HTERT RPE-1 (cell line): ENCODE data around the gene BCL2L1.
"Not testable (repeated sequence)": the region's sequence is repeated elsewhere in the genome, so short reads cannot be mapped to it uniquely, and the experiment has no call there.

ENCODE experiments used
- in situ Hi-C: fragments of 300-500 bp; cut with MboI; formaldehyde crosslinking; loops from 4 replicates; pipeline ENCODE4 v1.14.3; 2020; ENCODE audit warnings: low sequenced_read_pairs

Gene BCL2L1

GRCh38 chr20:31722257-31723068 is at the start of gene BCL2L1:
TSS of gene BCL2L1 (minus strand) at chr20:31722868. CDS start at chr20:31722218, 650 bp downstream.
- in situ Hi-C loops, result no loop called here

- in situ Hi-C loops, result no loop called here
Measured at GRCh38 chr20:31770243-31770642, 47.6 kb upstream of the BCL2L1 start.

DNA sequence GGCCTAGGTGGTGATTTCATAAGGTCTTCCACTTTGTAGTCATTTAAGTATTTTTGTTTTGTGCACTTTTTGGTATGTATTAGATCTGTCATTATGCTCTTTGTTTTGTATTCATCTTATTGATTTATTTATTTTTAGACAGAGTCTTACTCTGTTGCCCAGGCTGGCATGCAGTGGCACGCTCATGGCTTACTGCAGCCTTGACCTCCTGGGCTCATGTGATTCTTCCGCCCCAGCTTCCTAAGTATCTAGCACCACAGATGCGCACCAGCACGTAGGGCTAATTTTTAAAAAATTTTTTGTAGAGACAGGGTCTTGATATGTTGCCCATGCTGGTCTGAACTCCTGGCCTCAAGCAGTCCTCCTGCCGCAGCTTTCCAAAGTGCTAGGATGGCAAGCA is 47.0 kb upstream of the BCL2L1 start:
- in situ Hi-C loops, result no loop called here

DNA sequence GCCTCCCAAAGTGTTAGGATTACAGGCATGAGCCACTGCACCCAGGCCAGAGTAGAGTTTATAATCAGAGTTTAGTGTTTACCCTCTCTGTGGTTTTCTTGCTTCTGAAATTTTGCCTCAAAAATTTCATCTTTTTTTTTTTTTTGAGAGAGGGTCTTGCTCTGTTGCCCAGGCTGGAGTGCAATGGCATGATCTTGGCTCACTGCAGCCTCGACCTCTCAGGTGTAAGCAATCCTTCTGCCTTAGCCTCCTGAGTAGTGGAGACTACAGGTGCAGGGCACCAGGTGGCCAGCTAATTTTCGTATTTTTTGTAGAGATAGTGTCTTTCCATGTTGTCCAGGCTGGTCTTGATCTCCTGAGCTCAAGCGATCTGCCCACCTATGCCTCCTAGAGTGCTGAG is 45.1 kb upstream of the BCL2L1 start:
- in situ Hi-C loops, result no loop called here

DNA sequence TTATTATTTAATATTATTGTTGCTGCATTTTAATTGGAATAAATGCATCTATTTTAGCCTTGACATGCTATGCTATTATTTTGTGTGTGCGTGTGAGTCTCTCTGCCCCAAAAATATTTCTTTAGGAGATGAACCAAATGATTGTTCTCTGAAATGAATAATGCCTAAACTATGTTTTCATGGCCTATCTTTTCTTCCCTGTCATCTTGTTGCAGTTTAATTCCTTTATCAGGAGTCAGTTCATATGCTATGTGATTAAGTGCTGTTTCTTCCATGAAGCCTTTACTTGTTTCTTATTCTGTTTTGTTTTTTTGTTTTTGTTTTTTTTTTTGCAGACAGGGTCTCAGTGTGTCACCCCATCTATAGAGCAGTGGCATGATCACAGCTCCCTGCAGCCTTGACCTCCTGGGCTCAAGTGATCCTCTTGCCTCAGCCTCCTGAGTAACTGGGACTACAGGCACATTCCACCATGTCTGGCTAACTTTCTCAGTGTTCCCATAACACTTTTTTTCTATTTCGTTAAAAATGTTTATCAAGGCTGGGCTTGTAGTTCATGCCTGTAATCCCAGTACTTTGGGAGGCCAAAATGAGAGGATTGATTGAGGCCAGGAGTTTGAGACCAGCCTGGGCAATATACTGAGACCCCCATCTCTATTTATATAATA is 42.1 kb upstream of the BCL2L1 start:
- in situ Hi-C loops, result no loop called here

GRCh38 chr20:31760519-31761240 is 38.0 kb upstream of the BCL2L1 start:
- in situ Hi-C loops, result no loop called here

GRCh38 chr20:31759836-31760518 is 37.3 kb upstream of the BCL2L1 start:
- in situ Hi-C loops, result no loop called here

GRCh38 chr20:31758991-31759390 is 36.3 kb upstream of the BCL2L1 start:
- in situ Hi-C loops, result no loop called here

DNA sequence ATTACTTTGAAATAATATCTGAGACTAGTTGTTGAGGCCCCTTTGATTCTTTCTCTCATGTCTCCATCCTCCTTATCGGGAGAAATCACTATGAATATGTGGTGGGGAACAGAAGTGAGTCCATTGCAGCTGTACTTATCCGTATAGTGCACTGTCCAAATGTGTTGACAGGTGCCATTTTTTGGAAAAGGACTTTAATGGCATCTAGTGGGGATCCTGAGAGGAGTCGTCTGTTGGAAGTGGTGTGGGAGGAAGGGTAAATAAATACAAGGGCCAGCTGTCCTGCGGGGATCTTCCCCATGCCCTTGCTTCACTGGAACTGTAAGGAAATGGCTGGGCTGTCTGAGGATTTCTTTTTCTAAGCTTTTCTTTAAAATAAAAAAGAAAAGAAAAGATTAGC is 35.9 kb upstream of the BCL2L1 start:
- in situ Hi-C loops, result no loop called here

DNA sequence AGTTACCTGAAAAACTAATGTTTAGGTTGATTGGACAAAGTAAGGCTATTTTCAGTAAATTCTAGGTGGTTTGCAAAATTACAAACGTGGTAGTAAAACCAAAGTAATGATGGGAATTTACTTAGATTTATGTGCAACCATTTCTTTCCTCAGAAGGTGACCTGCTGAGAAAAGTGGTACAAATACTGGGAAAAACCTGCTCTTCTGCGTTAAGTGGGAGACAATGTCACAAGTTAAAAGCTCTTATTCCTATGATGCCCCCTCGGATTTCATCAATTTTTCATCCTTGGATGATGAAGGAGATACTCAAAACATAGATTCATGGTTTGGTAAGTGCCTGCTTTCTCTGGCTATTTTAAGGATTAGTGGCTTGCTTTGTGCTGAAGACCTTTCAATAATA is 34.6 kb upstream of the BCL2L1 start:
- in situ Hi-C loops, result no loop called here

- in situ Hi-C loops, result no loop called here
Measured at GRCh38 chr20:31751126-31751525, 28.5 kb upstream of the BCL2L1 start.

GRCh38 chr20:31749223-31749622 is 26.6 kb upstream of the BCL2L1 start:
- in situ Hi-C loops, result no loop called here

GRCh38 chr20:31747640-31748039 is 25.0 kb upstream of the BCL2L1 start:
- in situ Hi-C loops, result no loop called here

GRCh38 chr20:31747028-31747427 is 24.4 kb upstream of the BCL2L1 start:
- in situ Hi-C loops, result not testable (repeated sequence)

DNA sequence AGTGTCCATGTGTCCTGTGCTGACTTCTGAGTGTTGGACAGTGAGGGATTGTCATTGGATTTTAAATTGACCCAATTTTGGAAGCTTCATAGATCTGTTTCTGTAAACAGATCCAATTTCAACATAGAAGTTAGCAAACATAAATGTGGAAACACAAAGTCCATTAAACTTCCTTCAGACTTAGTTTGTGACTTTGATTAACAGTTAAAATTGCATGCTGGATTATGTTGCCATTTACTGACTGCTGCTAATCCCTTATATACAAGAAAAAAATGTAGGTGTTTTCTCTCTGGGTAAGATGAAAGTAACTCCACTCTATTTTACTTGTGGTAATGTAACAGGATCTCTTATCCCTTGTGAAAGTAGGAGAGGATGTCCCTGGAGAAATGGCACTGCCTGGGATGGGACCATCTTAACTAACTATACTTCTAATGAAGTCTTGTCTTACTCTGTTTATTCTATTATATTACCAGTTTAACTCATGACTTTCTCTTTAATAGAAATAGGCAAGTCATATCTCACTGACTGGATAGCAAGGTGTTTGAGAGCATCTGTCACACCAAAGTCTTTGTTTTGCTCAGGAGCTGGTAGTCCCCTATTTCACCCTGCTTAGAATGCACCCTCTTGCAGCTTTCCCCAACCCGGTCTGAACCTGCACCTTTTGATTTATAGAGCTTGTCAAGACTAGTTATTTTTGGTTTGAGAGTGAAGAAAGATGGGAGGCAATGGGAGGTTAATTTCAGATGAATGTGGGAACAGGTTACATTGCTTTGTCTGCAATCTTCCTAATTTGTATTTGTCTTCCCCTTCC is 23.6 kb upstream of the BCL2L1 start:
- in situ Hi-C loops, result no loop called here

- in situ Hi-C loops, result no loop called here
Measured at GRCh38 chr20:31740656-31741323, 18.1 kb upstream of the BCL2L1 start.

DNA sequence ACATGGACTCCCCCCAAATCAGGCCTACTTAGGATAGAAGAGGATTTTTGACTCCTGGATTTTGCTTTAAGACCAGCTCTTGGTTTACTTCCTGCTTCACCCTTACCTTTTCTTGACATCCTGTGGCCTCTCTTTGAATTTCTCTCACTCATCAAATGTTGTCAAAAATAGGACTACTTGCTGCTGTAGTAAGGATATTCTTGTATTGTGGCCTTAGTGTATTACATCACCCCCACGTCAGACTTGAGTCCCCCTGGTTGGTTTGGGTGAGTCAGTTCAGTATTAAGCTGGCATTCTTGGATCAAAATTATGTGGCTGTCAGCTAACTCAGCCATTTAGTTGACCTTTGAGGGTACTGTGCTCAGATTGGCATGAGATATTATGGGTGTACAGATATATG is 17.5 kb upstream of the BCL2L1 start:
- in situ Hi-C loops, result no loop called here

DNA sequence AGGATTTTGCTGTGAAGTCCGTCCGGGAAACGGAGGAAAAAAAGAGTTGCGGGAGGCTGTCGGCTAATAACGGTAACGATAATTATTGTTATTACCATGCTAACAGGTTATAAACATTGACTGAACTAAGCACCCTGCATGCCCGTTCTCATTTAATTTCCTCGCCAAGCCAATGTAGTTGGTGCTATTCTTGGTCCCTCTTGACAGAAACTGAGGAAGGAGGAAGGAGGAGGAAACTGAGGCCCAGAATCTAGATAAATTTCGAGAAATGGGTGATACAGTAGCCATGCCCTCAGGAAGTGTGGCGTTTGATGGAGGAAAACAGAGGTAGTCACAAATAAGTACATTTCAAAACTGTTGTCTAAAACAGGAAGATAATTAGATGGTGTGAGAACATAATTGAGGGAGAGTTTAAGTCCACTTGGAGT is 16.9 kb upstream of the BCL2L1 start:
- in situ Hi-C loops, result no loop called here

- in situ Hi-C loops, result no loop called here
Measured at GRCh38 chr20:31738729-31739549, 16.3 kb upstream of the BCL2L1 start, which contains the start of gene TPX2. TSS of gene TPX2 (plus strand) at chr20:31739290. CDS start at chr20:31757477, 18,187 bp downstream.
